Right atrium auricular region (tissue), 2 donors: ENCODE data around the gene HOXD8. TPM values are rescaled to one million over a fixed set of nuclear protein-coding genes. Genes with fewer than 3 reads are reported as not detected.
A peak's percentile ranks its signal among the peaks of the same experiment; 100 is the strongest.

Experiments used
- DNase-seq: peaks from one replicate; pipeline ENCODE4 v3.0.0-alpha.2; 2019; ENCODE audit warnings: low spot score
- H3K27ac ChIP-seq, 2 donors: fragments of 200-600 bp; sonication (generic); 1 replicate in 1 of 2; 2 replicates in 1 of 2; pipeline ENCODE4 v1.5.1; 2016 to 2019
- H3K27me3 ChIP-seq, 2 donors: fragments of 200-600 bp; sonication (generic); one replicate each; pipeline versions ENCODE4 v1.5.1 to v1.6.0; 2017 to 2019
- H3K36me3 ChIP-seq: fragments of 200-600 bp; sonication (generic); one replicate; pipeline ENCODE4 v1.5.1; 2016
- H3K4me1 ChIP-seq, 2 donors: fragments of 200-600 bp; sonication (generic); one replicate each; pipeline versions ENCODE4 v1.5.1 to v1.6.0; 2017 to 2019
- H3K4me3 ChIP-seq, 2 donors: fragments of 200-600 bp; sonication (generic); 1 replicate in 1 of 2; 2 replicates in 1 of 2; pipeline ENCODE4 v1.5.1; 2017 to 2019; ENCODE audit warnings: mild to moderate bottlenecking in 1 of 2, moderate library complexity in 1 of 2
- H3K9me3 ChIP-seq, 2 donors: fragments of 200-600 bp; sonication (generic); one replicate each; pipeline ENCODE4 v1.5.1; 2019
- total RNA-seq, 2 donors: library from RNA; depleted of rRNA; stranded (reverse); fragments of >200 nt; gene quantifications; one replicate each; pipeline ENCODE4 v1.1.0, GENCODE V29; 2016
- TF ChIP-seq, protein P1 (sequence below), 2 donors: fragments of 200-600 bp; sonication (generic); IDR thresholded peaks; one replicate each; pipeline ENCODE4 v1.5.1; 2019; ENCODE audit warnings: antibody characterized with exemption in 2 of 2

The HOXD8 gene
- total RNA-seq, 2 donors from 2014 or later, result 0.55 to 1.1 TPM

DNA sequence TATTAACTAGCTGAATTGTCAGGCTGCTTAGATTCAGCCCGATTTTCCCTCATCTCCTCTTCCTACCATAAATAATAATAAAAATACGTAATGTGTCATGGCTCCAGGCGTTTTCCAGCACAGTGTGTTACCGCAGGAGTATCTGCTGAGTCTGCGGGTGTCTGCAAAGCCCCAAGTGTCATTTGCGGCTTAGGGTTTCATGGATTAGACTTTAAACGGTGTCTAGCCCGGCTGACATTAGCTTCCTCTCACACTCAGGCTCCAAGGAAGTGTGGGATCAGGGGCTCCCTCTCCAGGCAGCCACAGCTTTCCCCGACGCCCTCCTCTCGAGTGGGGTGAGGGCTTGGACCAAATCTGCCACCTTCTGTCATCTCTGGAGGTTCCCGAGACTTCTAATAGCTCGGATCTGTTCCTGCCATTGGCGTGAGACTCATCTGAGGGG is 44.9 kb downstream of the HOXD8 start:
- Histone ChIP-seq H3K9me3 (no peaks in the 10 kb centered on the region), H3K27ac (no peak overlapping the region), H3K36me3 (no peaks in the 10 kb centered on the region), H3K27me3 (peaks cover 51% of the 10 kb centered on the region in 2 donors), H3K4me3 (no peak overlapping the region), H3K4me1 (peaks cover 0 to 25% of the 10 kb centered on the region in 2 donors)
- DNase-seq, result no peak
- TF ChIP-seq, protein P1, sequence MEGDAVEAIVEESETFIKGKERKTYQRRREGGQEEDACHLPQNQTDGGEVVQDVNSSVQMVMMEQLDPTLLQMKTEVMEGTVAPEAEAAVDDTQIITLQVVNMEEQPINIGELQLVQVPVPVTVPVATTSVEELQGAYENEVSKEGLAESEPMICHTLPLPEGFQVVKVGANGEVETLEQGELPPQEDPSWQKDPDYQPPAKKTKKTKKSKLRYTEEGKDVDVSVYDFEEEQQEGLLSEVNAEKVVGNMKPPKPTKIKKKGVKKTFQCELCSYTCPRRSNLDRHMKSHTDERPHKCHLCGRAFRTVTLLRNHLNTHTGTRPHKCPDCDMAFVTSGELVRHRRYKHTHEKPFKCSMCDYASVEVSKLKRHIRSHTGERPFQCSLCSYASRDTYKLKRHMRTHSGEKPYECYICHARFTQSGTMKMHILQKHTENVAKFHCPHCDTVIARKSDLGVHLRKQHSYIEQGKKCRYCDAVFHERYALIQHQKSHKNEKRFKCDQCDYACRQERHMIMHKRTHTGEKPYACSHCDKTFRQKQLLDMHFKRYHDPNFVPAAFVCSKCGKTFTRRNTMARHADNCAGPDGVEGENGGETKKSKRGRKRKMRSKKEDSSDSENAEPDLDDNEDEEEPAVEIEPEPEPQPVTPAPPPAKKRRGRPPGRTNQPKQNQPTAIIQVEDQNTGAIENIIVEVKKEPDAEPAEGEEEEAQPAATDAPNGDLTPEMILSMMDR (IDR thresholded peaks at IDR 0.05), result no peak

DNA sequence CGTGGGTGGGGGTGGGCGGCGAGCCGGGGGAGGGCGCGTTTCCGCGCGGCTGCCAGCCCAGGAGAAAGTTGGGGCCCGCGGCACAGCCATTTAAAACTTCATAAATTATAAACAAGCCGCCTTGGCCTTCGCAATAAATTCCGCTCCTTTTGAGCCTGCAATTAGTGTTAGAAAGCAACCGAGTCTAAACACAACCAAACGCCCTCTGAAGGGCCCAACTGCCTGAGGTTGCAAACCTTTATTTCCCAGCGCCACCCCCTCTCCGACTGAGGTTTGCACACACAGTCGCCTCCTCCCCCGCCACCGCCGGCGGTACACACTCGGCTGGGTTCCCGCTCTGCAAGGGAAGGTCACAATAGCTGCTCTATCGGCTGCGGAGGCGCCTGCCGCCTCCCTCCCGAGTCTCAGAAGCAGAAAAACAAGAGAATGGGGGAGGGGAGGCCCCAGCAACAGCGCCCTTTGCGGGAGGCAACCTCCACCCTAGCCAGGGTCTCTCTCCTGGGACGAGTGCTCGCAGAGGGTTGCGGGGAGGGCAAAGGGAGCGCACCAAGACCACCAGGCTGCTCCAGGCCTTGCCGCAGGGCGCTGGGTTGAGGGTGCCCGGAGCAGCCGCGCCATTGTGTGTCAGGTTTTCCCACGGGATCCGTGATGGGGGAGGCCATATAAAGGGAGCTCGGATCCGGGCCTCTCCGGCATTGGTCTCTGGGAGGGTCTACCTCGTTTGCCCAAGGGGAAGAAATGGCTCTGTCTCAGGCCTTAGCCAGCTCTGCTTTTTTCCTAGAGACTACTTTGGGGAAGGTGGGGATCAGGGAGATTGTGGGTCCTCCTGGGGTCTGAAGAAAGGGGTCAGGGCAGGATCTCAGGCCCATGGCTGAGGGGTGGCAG is 45.6 kb downstream of the HOXD8 start:
- TF ChIP-seq, protein P1 (IDR thresholded peaks at IDR 0.05), result no peak
- no peaks in the 10 kb centered on the region for H3K9me3 ChIP-seq
- peaks cover 0 to 25% of the 10 kb centered on the region in 2 donors for H3K4me1 ChIP-seq
- no peak overlapping the region for H3K27ac ChIP-seq
- H3K36me3 ChIP-seq, result no peaks in the 10 kb centered on the region
- peak; percentile 50 for DNase-seq
- H3K27me3 ChIP-seq, result peaks cover 51% of the 10 kb centered on the region in 2 donors
- H3K4me3 ChIP-seq, result no peak overlapping the region

DNA sequence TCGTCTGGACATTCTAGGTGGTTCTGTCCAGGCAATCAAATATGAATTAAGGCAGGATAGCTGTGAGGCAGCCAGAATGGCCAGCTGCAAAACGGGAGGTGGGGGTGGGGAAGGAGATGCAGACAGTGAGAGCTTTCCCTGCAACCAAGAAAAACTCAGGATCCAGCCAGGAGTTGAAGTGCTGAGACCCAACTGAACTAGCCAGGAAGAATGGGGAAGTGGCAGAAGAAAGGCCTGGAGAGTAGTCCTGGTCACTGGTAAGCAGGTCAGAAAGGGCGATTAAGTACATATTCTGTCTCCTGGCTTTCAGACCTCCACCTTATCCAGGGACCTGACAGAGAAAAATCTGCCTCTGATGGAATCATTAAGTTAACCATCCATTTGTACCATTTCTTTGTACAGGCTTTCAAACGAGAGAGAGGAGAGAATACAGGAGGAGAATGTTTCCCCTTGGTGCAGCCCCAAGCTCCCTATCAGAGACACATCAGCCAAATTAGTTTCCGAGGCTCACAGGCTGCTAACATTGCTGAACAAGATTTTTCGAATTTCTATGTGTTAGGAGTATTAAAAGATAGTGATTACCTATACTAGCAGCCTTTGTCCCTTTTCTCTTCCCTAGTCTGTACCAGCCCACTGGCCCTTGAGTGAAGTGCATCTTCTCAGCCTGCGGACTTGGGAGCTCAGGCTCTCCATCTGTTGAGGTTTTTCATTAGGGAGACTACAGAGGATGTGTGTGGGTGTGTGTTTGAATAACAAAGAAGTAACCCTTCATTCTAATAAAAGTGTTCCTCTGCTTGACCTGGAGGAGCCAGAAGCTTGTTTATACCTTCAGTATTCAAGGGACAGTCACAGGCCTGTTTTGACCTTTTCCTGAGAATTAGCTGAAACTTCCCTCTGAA is 46.5 kb downstream of the HOXD8 start:
- no peaks in the 10 kb centered on the region for H3K9me3 ChIP-seq
- H3K27ac ChIP-seq, result no peak overlapping the region
- peak; percentile 21 for DNase-seq
- H3K27me3 ChIP-seq, result peaks cover 46% of the 10 kb centered on the region in 2 donors
- H3K4me3 ChIP-seq, result no peak overlapping the region
- H3K36me3 ChIP-seq, result no peaks in the 10 kb centered on the region
- TF ChIP-seq, protein P1 (IDR thresholded peaks at IDR 0.05), result no peak
- peaks cover 0 to 25% of the 10 kb centered on the region in 2 donors for H3K4me1 ChIP-seq

DNA sequence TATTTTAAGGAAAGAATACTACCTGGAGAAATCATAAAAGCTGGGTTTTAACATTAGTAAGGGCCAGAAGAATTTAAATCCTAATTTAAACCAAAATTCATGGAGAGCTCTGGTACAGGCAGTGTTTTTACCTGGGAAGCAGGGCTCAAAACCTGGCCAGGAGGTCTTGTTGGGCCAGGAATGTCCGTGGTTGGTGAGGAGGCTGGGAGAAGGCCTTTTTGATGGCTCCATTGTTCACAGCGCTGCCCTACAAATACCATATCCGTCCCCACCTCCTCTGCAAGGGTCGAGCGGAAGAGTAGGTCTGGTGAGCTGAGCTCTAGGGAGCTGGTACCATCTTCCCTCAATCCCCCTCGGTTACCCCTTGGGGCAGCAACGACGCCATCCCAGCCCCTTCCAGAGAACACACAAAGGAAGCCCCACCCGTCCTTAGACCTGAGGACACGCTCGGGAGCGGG is 48.1 kb downstream of the HOXD8 start:
- H3K4me3 ChIP-seq, result peak overlapping the region in 1 of 2 donors; percentile 31
- DNase-seq, result no peak
- TF ChIP-seq, protein P1 (IDR thresholded peaks at IDR 0.05), result no peak
- no peak overlapping the region for H3K27ac ChIP-seq
- no peaks in the 10 kb centered on the region for H3K36me3 ChIP-seq
- no peaks in the 10 kb centered on the region for H3K9me3 ChIP-seq
- H3K27me3 ChIP-seq, result peaks cover 33 to 35% of the 10 kb centered on the region in 2 donors
- H3K4me1 ChIP-seq, result peaks cover 0 to 15% of the 10 kb centered on the region in 2 donors

DNA sequence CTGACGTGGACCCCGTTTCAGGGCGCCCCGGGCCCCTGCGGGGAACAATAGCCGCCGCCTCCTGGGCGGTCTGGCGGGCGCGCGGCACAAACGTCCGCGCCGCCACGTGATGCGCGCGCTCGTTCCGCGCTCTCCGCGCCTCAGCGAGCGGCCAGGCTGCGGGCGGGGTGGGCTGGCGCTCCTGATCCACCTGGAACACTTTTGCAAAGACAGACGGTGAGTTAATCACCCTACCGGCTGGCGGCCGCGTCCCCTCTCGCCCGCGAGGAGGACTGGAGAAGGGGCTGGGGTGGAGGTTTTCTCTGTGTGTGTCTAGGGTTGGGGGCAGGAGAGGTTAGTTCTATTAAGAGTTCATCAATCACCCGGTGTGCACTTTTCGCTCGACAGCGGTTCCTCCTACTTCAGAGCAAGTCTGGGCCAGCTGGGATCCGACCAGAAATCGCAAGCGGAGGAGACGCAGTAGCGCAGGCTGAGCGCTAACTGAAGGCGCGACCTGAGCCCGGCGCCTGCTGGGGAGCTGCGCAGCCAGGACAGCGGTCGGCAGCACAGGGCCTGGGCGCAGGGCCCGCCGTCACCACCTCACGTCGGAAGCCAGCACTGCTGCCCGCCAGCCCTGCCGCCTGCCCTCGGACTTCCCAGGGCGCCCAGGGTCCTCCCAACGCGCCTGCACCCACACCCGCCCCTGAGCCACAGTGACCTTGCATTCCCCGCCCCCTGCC is 48.7 kb downstream of the HOXD8 start:
- no peak for DNase-seq
- H3K9me3 ChIP-seq, result no peaks in the 10 kb centered on the region
- H3K27ac ChIP-seq, result no peak overlapping the region
- H3K27me3 ChIP-seq, result peaks cover 29 to 33% of the 10 kb centered on the region in 2 donors
- H3K36me3 ChIP-seq, result no peaks in the 10 kb centered on the region
- peaks cover 0 to 15% of the 10 kb centered on the region in 2 donors for H3K4me1 ChIP-seq
- TF ChIP-seq, protein P1 (IDR thresholded peaks at IDR 0.05), result no peak
- H3K4me3 ChIP-seq, result peak overlapping the region in 1 of 2 donors; percentile 31
